ENCODE measurements around the gene SLIT3. TPM values are rescaled to one million over a fixed set of nuclear protein-coding genes. Genes with fewer than 3 reads are reported as not detected.

SLIT3 gene
- total and polyA plus RNA-seq, 4 experiments from 2014 or later, result not detected

DNA sequence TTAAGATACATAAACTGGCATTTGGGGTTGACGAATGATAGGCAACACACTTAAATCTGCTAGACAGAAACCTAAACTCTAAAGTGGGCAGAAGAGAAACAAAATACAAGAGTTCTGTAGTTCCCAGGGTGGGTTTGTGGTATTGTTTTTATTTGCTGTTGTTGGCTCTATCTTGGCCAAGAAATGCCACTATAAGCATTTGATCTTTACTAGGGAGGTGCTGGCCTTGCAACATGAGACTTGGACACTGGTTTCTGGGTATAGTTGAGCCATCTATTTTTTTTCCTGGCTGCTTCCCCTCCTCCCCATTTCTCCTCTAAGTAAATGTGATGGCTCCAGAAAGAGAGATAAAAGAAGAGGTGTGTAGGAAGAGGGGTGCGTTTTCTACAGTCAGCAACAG, 251.2 kb downstream of the SLIT3 start:
- Histone ChIP-seq H3K36me3 (ENCODE audit: insufficient read depth, low read length) (no peaks in the 10 kb centered on the region), H3K27ac (ENCODE audit: low read depth, low read length) (no peak overlapping the region), H3K4me1 (ENCODE audit: insufficient read depth, low read length) (no peaks in the 10 kb centered on the region), H3K4me3 (ENCODE audit: low read length in 2 of 2) (no peak overlapping the region), H3K9me3 (ENCODE audit: control insufficient read depth in 1 of 2, low read length in 2 of 2) (no peaks in the 10 kb centered on the region), H3K27me3 (ENCODE audit: insufficient read depth, low read length) (no peaks in the 10 kb centered on the region)
- peaks cover 1 to 11% of the 10 kb centered on the region in 2 donors for H3K27me3 Mint-ChIP-seq
- intact Hi-C loops (cut with micrococcal nuclease), result no loop called here
- H3K4me3 Mint-ChIP-seq, result no peak overlapping the region
- no peaks in the 10 kb centered on the region for H3K9me3 Mint-ChIP-seq
- H3K27ac Mint-ChIP-seq, result no peak overlapping the region
- CTCF ChIA-PET (ENCODE audit: partially characterized antibody), result no interaction called here
- H3K4me1 Mint-ChIP-seq, result peaks cover 0 to 1% (median 0%) of the 10 kb centered on the region in 4 donors
- POLR2A ChIA-PET (ENCODE audit: partially characterized antibody), result no interaction called here
- DNase-seq, result no peak
- H3K36me3 Mint-ChIP-seq, result no peaks in the 10 kb centered on the region

DNA sequence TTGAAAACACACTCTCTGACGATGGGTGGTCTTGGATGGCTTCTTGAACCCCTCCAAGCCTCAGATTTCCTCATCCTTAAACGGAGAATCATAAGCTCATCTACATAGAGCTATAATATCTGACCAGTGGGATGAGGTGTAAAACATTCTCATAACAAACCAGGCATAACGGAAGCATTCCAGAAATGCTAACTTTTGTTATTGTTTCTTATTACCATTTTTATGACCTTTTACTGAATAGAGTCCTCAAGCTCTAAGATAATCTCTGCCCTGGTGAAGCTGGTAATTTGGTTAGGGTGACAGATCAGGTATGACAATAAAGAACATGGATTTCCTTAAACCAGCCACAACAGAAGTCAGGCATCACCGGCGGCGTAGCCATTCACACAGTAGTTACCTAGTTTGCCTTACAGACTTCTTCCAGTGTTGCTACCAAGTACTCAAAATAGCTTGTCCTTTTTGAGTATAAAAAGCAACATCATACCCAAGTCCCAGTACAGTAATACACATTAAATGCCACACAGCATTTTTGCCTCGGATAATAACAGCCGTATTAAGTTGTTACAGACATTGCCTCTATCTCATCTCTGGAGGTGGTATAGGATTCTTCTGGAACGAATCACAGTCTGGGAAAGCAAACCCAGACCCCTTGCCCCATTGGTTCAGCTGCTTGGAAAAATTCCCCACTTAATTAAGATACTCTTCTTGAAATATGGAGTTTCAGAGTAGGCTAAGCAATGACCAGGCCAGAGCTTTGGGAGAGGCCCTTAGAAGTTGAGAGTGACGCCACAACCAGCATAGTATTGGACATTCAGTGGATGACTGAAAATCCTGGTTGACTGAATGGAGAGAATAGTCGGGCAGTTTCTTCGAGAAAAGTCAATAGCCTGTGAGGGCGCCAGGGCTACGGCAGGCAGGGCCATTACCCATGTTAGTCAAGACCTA, 252.5 kb downstream of the SLIT3 start:
- no peak overlapping the region for H3K27ac Mint-ChIP-seq
- no peaks in the 10 kb centered on the region for H3K36me3 ChIP-seq (ENCODE audit: insufficient read depth, low read length)
- H3K4me3 Mint-ChIP-seq, result no peak overlapping the region
- H3K36me3 Mint-ChIP-seq, result no peaks in the 10 kb centered on the region
- intact Hi-C loops (cut with micrococcal nuclease), result no loop called here
- H3K9me3 ChIP-seq (ENCODE audit: control insufficient read depth in 1 of 2, low read length in 2 of 2), result no peaks in the 10 kb centered on the region
- peaks cover 1 to 11% of the 10 kb centered on the region in 2 donors for H3K27me3 Mint-ChIP-seq
- DNase-seq, result no peak
- no peak overlapping the region for H3K4me3 ChIP-seq (ENCODE audit: low read length in 2 of 2)
- H3K27ac ChIP-seq (ENCODE audit: low read depth, low read length), result no peak overlapping the region
- H3K4me1 Mint-ChIP-seq, result peaks cover 0 to 1% (median 0%) of the 10 kb centered on the region in 4 donors
- CTCF ChIA-PET (ENCODE audit: partially characterized antibody), result interaction anchor here (1.0 kb wide), 1 partner anchor 57 kb away, joined by 3 read pairs; no protein-coding TSS in a partner anchor
- POLR2A ChIA-PET (ENCODE audit: partially characterized antibody), result no interaction called here
- H3K4me1 ChIP-seq (ENCODE audit: insufficient read depth, low read length), result no peaks in the 10 kb centered on the region
- no peaks in the 10 kb centered on the region for H3K27me3 ChIP-seq (ENCODE audit: insufficient read depth, low read length)
- H3K9me3 Mint-ChIP-seq, result peaks cover 0 to 4% (median 0%) of the 10 kb centered on the region in 8 donors

DNA sequence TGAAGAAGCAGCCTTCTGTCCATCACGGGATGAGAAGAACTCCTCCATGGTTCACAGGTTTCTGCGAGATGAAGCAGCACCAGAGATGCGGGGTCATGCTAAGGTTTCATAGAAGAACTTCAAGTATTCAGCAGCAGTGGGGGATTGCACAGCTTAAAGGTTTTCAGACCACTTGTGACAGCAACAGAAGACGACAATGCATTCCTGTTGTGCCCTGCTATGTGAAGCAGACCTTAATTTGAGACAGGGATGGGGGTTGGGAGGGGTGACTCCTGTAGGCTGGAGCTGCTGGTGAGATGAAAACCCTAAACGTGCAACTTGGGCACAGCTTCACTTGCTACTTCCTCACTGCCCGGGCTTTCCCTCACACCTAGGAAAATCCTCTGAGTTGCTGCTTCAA, 256.0 kb downstream of the SLIT3 start:
- Mint-ChIP-seq H3K4me3 (no peak overlapping the region), H3K27me3 (peaks cover 2 to 13% of the 10 kb centered on the region in 2 donors), H3K36me3 (no peaks in the 10 kb centered on the region), H3K9me3 (peaks cover 0 to 5% (median 0%) of the 10 kb centered on the region in 8 donors), H3K4me1 (no peaks in the 10 kb centered on the region), H3K27ac (no peak overlapping the region)
- POLR2A ChIA-PET (ENCODE audit: partially characterized antibody), result no interaction called here
- intact Hi-C loops (cut with micrococcal nuclease), result no loop called here
- Histone ChIP-seq H3K27ac (ENCODE audit: low read depth, low read length) (no peak overlapping the region), H3K9me3 (ENCODE audit: control insufficient read depth in 1 of 2, low read length in 2 of 2) (no peaks in the 10 kb centered on the region), H3K27me3 (ENCODE audit: insufficient read depth, low read length) (no peaks in the 10 kb centered on the region), H3K4me1 (ENCODE audit: insufficient read depth, low read length) (no peaks in the 10 kb centered on the region), H3K36me3 (ENCODE audit: insufficient read depth, low read length) (no peaks in the 10 kb centered on the region), H3K4me3 (ENCODE audit: low read length in 2 of 2) (no peak overlapping the region)
- CTCF ChIA-PET (ENCODE audit: partially characterized antibody), result no interaction called here
- DNase-seq, result no peak

DNA sequence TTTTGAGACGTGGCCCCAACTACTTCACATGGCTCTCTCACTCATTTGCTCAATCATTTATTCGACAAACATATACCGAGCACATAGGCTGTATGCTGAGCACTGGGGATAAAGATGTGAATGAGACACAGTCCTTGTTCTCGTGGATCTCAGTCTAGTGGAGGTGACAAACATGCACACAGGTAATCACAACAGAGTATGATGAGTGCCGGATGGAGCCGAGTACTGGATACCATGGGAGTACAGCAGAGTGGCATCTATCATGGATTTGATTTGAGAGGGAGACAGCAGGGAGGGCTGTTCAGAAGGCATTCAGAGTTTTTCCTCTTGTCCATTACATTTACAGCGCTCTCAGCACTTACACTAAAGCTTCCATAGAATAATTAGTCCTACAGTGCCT, 259.8 kb downstream of the SLIT3 start:
- POLR2A ChIA-PET (ENCODE audit: partially characterized antibody), result no interaction called here
- Histone ChIP-seq H3K4me3 (ENCODE audit: low read length in 2 of 2) (no peak overlapping the region), H3K27ac (ENCODE audit: low read depth, low read length) (no peak overlapping the region), H3K9me3 (ENCODE audit: control insufficient read depth in 1 of 2, low read length in 2 of 2) (no peaks in the 10 kb centered on the region), H3K27me3 (ENCODE audit: insufficient read depth, low read length) (no peaks in the 10 kb centered on the region), H3K4me1 (ENCODE audit: insufficient read depth, low read length) (no peaks in the 10 kb centered on the region), H3K36me3 (ENCODE audit: insufficient read depth, low read length) (no peaks in the 10 kb centered on the region)
- H3K27ac Mint-ChIP-seq, result no peak overlapping the region
- DNase-seq, result no peak
- no peak overlapping the region for H3K4me3 Mint-ChIP-seq
- H3K9me3 Mint-ChIP-seq, result peaks cover 0 to 5% (median 0%) of the 10 kb centered on the region in 8 donors
- intact Hi-C loops (cut with micrococcal nuclease), result no loop called here
- CTCF ChIA-PET (ENCODE audit: partially characterized antibody), result no interaction called here
- no peaks in the 10 kb centered on the region for H3K36me3 Mint-ChIP-seq
- H3K27me3 Mint-ChIP-seq, result peaks cover 5 to 14% of the 10 kb centered on the region in 2 donors
- H3K4me1 Mint-ChIP-seq, result no peaks in the 10 kb centered on the region

GRCh38 chr5:169039592-169039991, 261.3 kb downstream of the SLIT3 start:
- Mint-ChIP-seq H3K9me3 (peaks cover 0 to 5% (median 0%) of the 10 kb centered on the region in 8 donors), H3K27ac (no peak overlapping the region), H3K27me3 (peaks cover 5 to 14% of the 10 kb centered on the region in 2 donors), H3K4me3 (no peak overlapping the region), H3K4me1 (no peaks in the 10 kb centered on the region), H3K36me3 (no peaks in the 10 kb centered on the region)
- Histone ChIP-seq H3K27ac (ENCODE audit: low read depth, low read length) (no peak overlapping the region), H3K4me3 (ENCODE audit: low read length in 2 of 2) (no peak overlapping the region), H3K36me3 (ENCODE audit: insufficient read depth, low read length) (no peaks in the 10 kb centered on the region), H3K9me3 (ENCODE audit: control insufficient read depth in 1 of 2, low read length in 2 of 2) (no peaks in the 10 kb centered on the region), H3K27me3 (ENCODE audit: insufficient read depth, low read length) (no peaks in the 10 kb centered on the region), H3K4me1 (ENCODE audit: insufficient read depth, low read length) (no peaks in the 10 kb centered on the region)
- CTCF ChIA-PET (ENCODE audit: partially characterized antibody), result no interaction called here
- POLR2A ChIA-PET (ENCODE audit: partially characterized antibody), result no interaction called here
- no peak for DNase-seq
- intact Hi-C loops (cut with micrococcal nuclease), result no loop called here

DNA sequence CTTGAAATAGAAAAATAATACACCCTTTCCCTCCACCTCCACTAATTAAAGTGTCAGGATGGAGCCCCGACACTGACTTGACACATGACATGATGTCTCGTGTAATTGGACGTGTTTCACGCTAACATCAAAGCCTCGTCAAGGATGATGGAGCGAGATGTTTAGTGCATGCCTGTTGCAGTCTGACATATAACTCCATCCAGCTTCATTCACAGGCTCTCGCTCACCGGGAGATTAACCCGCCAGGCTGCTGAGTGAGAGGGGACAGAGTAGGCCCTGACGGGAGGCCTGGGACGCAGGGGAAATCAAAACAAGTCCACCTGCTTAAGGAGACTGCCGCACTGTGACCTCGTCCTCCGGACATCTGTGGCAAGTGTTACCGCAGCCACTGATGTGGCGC, 263.5 kb downstream of the SLIT3 start:
- no peaks in the 10 kb centered on the region for H3K36me3 Mint-ChIP-seq
- H3K27me3 Mint-ChIP-seq, result peaks cover 7 to 14% of the 10 kb centered on the region in 2 donors

GRCh38 chr5:169036079-169036805, 264.7 kb downstream of the SLIT3 start:
- DNase-seq, result no peak
- H3K4me3 ChIP-seq (ENCODE audit: low read length in 2 of 2), result no peak overlapping the region
- H3K4me1 ChIP-seq (ENCODE audit: insufficient read depth, low read length), result no peaks in the 10 kb centered on the region
- peaks cover 0 to 12% (median 0%) of the 10 kb centered on the region in 8 donors for H3K9me3 Mint-ChIP-seq
- H3K4me1 Mint-ChIP-seq, result no peaks in the 10 kb centered on the region
- intact Hi-C loops (cut with micrococcal nuclease), result no loop called here
- H3K9me3 ChIP-seq (ENCODE audit: control insufficient read depth in 1 of 2, low read length in 2 of 2), result no peaks in the 10 kb centered on the region
- H3K27ac Mint-ChIP-seq, result no peak overlapping the region
- CTCF ChIA-PET (ENCODE audit: partially characterized antibody), result no interaction called here
- H3K27ac ChIP-seq (ENCODE audit: low read depth, low read length), result no peak overlapping the region
- POLR2A ChIA-PET (ENCODE audit: partially characterized antibody), result no interaction called here
- no peaks in the 10 kb centered on the region for H3K27me3 ChIP-seq (ENCODE audit: insufficient read depth, low read length)
- H3K27me3 Mint-ChIP-seq, result peaks cover 6 to 13% of the 10 kb centered on the region in 2 donors
- H3K4me3 Mint-ChIP-seq, result no peak overlapping the region
- H3K36me3 ChIP-seq (ENCODE audit: insufficient read depth, low read length), result no peaks in the 10 kb centered on the region
- H3K36me3 Mint-ChIP-seq, result no peaks in the 10 kb centered on the region

More for the DNA sequence above, 263.5 kb downstream of the SLIT3 start:
- CTCF ChIA-PET (ENCODE audit: partially characterized antibody), result interaction anchor here (0.9 kb wide), 1 partner anchor 9 kb away, joined by 3 read pairs; no protein-coding TSS in a partner anchor
- Histone ChIP-seq H3K36me3 (ENCODE audit: insufficient read depth, low read length) (no peaks in the 10 kb centered on the region), H3K27me3 (ENCODE audit: insufficient read depth, low read length) (no peaks in the 10 kb centered on the region), H3K9me3 (ENCODE audit: control insufficient read depth in 1 of 2, low read length in 2 of 2) (no peaks in the 10 kb centered on the region), H3K4me3 (ENCODE audit: low read length in 2 of 2) (no peak overlapping the region), H3K27ac (ENCODE audit: low read depth, low read length) (no peak overlapping the region), H3K4me1 (ENCODE audit: insufficient read depth, low read length) (no peaks in the 10 kb centered on the region)
- Mint-ChIP-seq H3K9me3 (peaks cover 0 to 12% (median 0%) of the 10 kb centered on the region in 8 donors), H3K27ac (no peak overlapping the region), H3K4me1 (no peaks in the 10 kb centered on the region), H3K4me3 (no peak overlapping the region)
- intact Hi-C loops (cut with micrococcal nuclease), result no loop called here
- DNase-seq, result no peak
- POLR2A ChIA-PET (ENCODE audit: partially characterized antibody), result no interaction called here

All from CD4-positive, alpha-beta memory T cell (primary cell).